Measurements from ENCODE around the gene GIT1.

DNA sequence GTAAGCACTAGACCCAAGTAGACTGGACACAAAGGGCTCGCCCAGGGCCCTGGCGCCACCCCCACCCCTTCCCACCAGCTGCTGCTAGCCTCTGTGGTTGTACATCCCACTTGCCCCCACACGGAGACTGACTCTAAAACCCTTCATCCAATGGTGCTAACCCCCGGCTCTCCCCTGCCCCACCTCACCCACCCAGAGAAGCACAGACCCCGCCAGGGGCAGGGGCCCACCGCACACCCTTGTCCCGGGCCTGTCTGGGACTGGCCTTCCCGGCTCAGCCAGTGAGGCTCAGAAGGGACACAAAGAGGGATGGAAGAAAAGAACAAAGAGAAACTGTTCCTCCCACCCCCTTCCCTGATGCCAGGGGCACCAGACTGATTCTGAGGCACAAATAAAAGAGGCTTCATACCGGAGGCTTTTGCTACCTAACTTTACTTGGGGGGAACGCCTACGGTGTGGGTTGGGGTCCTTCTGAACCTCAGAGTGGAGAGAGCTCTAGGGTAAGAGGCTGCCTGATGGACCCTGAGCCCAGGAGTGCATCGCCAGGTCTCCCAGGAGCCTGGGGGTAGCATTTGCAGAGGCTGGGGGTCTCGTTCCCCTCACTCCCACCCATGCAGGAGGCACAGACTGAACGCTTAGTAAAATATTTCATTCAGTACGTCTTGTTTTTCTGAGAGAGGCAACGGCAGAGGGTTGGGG, 25.1 kb upstream of the GIT1 start:
- TF ChIP-seq, protein P1, sequence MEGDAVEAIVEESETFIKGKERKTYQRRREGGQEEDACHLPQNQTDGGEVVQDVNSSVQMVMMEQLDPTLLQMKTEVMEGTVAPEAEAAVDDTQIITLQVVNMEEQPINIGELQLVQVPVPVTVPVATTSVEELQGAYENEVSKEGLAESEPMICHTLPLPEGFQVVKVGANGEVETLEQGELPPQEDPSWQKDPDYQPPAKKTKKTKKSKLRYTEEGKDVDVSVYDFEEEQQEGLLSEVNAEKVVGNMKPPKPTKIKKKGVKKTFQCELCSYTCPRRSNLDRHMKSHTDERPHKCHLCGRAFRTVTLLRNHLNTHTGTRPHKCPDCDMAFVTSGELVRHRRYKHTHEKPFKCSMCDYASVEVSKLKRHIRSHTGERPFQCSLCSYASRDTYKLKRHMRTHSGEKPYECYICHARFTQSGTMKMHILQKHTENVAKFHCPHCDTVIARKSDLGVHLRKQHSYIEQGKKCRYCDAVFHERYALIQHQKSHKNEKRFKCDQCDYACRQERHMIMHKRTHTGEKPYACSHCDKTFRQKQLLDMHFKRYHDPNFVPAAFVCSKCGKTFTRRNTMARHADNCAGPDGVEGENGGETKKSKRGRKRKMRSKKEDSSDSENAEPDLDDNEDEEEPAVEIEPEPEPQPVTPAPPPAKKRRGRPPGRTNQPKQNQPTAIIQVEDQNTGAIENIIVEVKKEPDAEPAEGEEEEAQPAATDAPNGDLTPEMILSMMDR (IDR thresholded peaks at IDR 0.05): no peak
- TF ChIP-seq POLR2A (IDR thresholded peaks at IDR 0.05): no peak

Measured in adrenal gland (tissue), 5 donors.